Chondrocyte (in vitro differentiated cells): ENCODE data around the gene XRCC3. TPM values are rescaled to one million over a fixed set of nuclear protein-coding genes. Genes with fewer than 3 reads are reported as not detected.
"Not testable (repeated sequence)": the region's sequence is repeated elsewhere in the genome, so short reads cannot be mapped to it uniquely, and the experiment has no call there.

Source experiments
- DNase-seq: peaks from one replicate; pipeline ENCODE4 v3.0.0; 2021; ENCODE audit warnings: mixed read lengths, low spot score
- H3K27ac Mint-ChIP-seq: one replicate; pipeline ENCODE4 v1.8.0; 2021; ENCODE audit warnings: mild to moderate bottlenecking, moderate library complexity, mixed read lengths; ENCODE audit not compliant: unreplicated experiment
- H3K27me3 Mint-ChIP-seq: 2 replicates; pipeline ENCODE4 v1.8.0; 2021; ENCODE audit warnings: low read depth, mixed read lengths
- H3K36me3 Mint-ChIP-seq: 2 replicates; pipeline ENCODE4 v1.8.0; 2021; ENCODE audit warnings: low read depth, mixed read lengths
- H3K4me1 Mint-ChIP-seq: 2 replicates; pipeline ENCODE4 v1.8.0; 2021; ENCODE audit warnings: low read depth, mild to moderate bottlenecking, mixed read lengths
- H3K4me3 Mint-ChIP-seq: one replicate; pipeline ENCODE4 v1.8.0; 2021; ENCODE audit warnings: mild to moderate bottlenecking, moderate library complexity, mixed read lengths; ENCODE audit not compliant: unreplicated experiment
- H3K9me3 Mint-ChIP-seq: 2 replicates; pipeline ENCODE4 v1.8.0; 2021; ENCODE audit warnings: low read depth, mixed read lengths
- CTCF ChIP-seq: fragments of 200-600 bp; sonication (generic); IDR thresholded peaks from 2 replicates; pipeline ENCODE4 v1.5.0; 2021; ENCODE audit warnings: antibody characterized with exemption, mild to moderate bottlenecking, moderate library complexity
- total RNA-seq: library from RNA; stranded (reverse); gene quantifications from 3 replicates; pipeline ENCODE4 v1.2.1, GENCODE V29; 2021

XRCC3 gene
- total RNA-seq, 1 donor from 2014 or later: 3.4 TPM

DNA sequence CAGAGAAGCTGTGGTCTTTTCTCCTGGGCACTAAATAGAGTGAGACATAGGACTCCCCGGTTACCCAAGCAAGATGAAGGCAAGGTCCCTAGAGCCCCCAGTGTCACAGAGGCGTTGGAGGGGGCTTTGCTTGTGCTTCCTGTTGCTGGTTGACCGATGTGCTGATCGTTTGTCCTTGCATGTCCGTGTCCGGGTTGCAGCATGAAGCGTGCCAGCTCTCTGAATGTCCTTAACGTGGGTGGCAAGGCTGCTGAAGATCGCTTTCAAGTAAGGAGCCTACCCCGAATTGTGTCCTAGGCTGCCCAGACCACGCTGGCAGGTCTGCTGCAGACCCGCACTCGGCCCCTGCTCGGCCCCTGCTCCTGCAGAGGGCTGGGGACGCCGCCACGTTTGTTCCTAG is 23.1 kb downstream of the XRCC3 start:
- H3K9me3 Mint-ChIP-seq: no peaks in the 10 kb centered on the region
- no peak for TF ChIP-seq CTCF
- H3K27ac Mint-ChIP-seq: no peak overlapping the region
- no peaks in the 10 kb centered on the region for H3K27me3 Mint-ChIP-seq
- H3K36me3 Mint-ChIP-seq: peaks cover 14% of the 10 kb centered on the region
- H3K4me3 Mint-ChIP-seq: no peak overlapping the region
- peak; percentile 77 for DNase-seq
- peaks cover 49% of the 10 kb centered on the region for H3K4me1 Mint-ChIP-seq

DNA sequence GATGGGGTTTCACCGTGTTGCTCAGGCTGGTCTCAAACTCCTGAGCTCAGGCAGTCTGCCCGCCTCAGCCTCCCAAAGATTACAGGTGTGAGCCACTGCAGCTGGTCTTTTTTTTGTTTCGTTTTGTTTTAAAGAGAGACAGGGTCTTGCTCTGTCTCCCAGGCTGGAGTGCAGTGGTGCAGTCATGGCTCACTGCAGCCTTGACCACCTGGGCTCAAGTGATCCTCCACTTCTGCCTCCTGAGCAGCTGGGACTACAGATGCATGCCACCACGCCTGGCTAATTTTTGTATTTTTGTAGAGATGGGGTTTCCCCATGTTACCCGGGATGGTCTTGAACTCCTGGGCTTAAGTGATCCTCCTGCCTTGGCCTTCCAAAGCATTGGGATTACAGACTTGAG is 23.6 kb downstream of the XRCC3 start:
- DNase-seq, H3K4me3 Mint-ChIP-seq, H3K27ac Mint-ChIP-seq, H3K27me3 Mint-ChIP-seq, H3K9me3 Mint-ChIP-seq: not testable (repeated sequence)
- Mint-ChIP-seq H3K4me1 (peaks cover 49% of the 10 kb centered on the region), H3K36me3 (peaks cover 14% of the 10 kb centered on the region)

DNA sequence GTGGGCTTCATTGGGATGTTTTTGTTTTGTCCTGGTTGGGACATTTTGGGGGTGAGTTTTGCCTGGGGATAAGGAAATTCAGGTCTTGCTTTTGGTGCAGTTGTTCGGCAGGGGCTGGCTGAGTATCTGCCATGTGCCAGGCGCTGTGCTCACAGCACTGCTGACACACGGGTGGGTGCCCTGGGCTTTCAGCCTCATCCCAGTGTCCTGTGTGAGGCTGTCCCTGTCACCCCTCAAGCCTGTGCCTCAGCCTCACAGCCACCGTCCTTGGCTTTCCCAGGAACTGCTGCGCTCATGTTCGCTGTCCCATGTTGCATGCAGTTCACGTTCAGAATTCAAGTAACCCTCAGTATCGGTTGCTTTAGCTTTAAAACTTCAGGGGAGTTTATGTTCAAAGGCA is 24.9 kb downstream of the XRCC3 start:
- Mint-ChIP-seq H3K36me3 (peaks cover 16% of the 10 kb centered on the region), H3K4me3 (no peak overlapping the region), H3K9me3 (no peaks in the 10 kb centered on the region), H3K27me3 (no peaks in the 10 kb centered on the region), H3K4me1 (peaks cover 43% of the 10 kb centered on the region), H3K27ac (peak overlapping the region; percentile 63)
- peak; percentile 68 for DNase-seq
- TF ChIP-seq CTCF: no peak

GRCh38 chr14:103688906-103689902 is 26.0 kb downstream of the XRCC3 start:
- H3K27ac Mint-ChIP-seq: peak overlapping the region; percentile 60
- DNase-seq: peak; percentile 41
- H3K4me1 Mint-ChIP-seq: peaks cover 42% of the 10 kb centered on the region
- TF ChIP-seq CTCF: no peak
- peaks cover 14% of the 10 kb centered on the region for H3K36me3 Mint-ChIP-seq
- H3K4me3 Mint-ChIP-seq: no peak overlapping the region
- H3K9me3 Mint-ChIP-seq: no peaks in the 10 kb centered on the region
- H3K27me3 Mint-ChIP-seq: no peaks in the 10 kb centered on the region

- TF ChIP-seq CTCF: no peak
- Mint-ChIP-seq H3K27me3 (no peaks in the 10 kb centered on the region), H3K9me3 (no peaks in the 10 kb centered on the region), H3K27ac (peak overlapping the region; percentile 46), H3K36me3 (peaks cover 11% of the 10 kb centered on the region), H3K4me3 (no peak overlapping the region), H3K4me1 (peaks cover 42% of the 10 kb centered on the region)
- peak; percentile 24 for DNase-seq
Observed at GRCh38 chr14:103688441-103688840, 26.8 kb downstream of the XRCC3 start.
